Skeletal muscle satellite cell (primary cell): ENCODE results near the gene ATP9A.

Source experiments
- H3K27me3 ChIP-seq: 2 replicates; pipeline ENCODE4 v1.7.0; 2013; ENCODE audit warnings: low read length; ENCODE audit not compliant: control insufficient read depth, insufficient read depth
- H3K36me3 ChIP-seq: 2 replicates; pipeline ENCODE4 v1.7.0; 2013; ENCODE audit warnings: mild to moderate bottlenecking, control low read depth, low read length; ENCODE audit not compliant: insufficient read depth
- H3K4me1 ChIP-seq: 2 replicates; pipeline ENCODE4 v1.7.0; 2013; ENCODE audit warnings: low read length; ENCODE audit not compliant: control insufficient read depth, insufficient read depth
- H3K4me2 ChIP-seq: 2 replicates; pipeline ENCODE4 v1.7.0; 2013; ENCODE audit warnings: mild to moderate bottlenecking, low read length
- H3K4me3 ChIP-seq: 2 replicates; pipeline ENCODE4 v1.7.0; 2013; ENCODE audit warnings: low read length
- H3K9ac ChIP-seq: 2 replicates; pipeline ENCODE4 v1.7.0; 2013; ENCODE audit warnings: mild to moderate bottlenecking, low read depth, low read length, moderate library complexity
- H3K9me3 ChIP-seq: replicated peaks from 2 replicates; pipeline ENCODE4 v1.7.0; 2013; ENCODE audit warnings: mild to moderate bottlenecking, control low read depth, low read length

Gene ATP9A

DNA sequence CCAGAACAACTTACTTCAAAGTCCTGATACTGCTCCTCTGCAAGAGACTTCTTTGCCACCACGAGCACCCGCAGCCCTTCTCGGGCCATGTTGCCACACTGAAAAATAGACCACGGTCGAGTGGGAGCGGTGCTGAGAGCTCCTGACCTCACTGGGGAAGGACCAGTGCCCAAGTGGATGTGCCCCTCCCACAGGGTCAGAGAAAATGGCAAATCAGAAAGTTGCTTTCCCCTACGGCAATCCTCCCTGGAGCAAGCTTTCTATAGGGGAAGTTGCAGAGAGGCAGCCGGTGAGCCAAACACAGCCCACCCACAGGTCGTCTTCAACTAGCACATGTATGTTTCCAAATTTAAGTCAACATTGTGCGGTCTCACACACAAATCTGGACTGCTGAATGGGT is 140.6 kb downstream of the ATP9A start:
- Histone ChIP-seq H3K27me3 (peaks cover 4% of the 10 kb centered on the region), H3K9ac (no peak overlapping the region), H3K4me2 (no peak overlapping the region), H3K9me3 (no peaks in the 10 kb centered on the region), H3K4me3 (no peak overlapping the region), H3K4me1 (peaks cover 25% of the 10 kb centered on the region), H3K36me3 (no peaks in the 10 kb centered on the region)

GRCh38 chr20:51625105-51625504 is 143.1 kb downstream of the ATP9A start:
- Histone ChIP-seq H3K36me3 (no peaks in the 10 kb centered on the region), H3K27me3 (peaks cover 4% of the 10 kb centered on the region), H3K4me1 (peaks cover 2% of the 10 kb centered on the region), H3K9me3 (no peaks in the 10 kb centered on the region), H3K4me2 (no peak overlapping the region), H3K9ac (no peak overlapping the region), H3K4me3 (no peak overlapping the region)

GRCh38 chr20:51624157-51624731 is 143.9 kb downstream of the ATP9A start:
- Histone ChIP-seq H3K4me3 (no peak overlapping the region), H3K27me3 (peaks cover 4% of the 10 kb centered on the region), H3K4me2 (no peak overlapping the region), H3K4me1 (no peaks in the 10 kb centered on the region), H3K36me3 (no peaks in the 10 kb centered on the region), H3K9ac (no peak overlapping the region), H3K9me3 (no peaks in the 10 kb centered on the region)

GRCh38 chr20:51623255-51623654 is 144.9 kb downstream of the ATP9A start:
- H3K9ac ChIP-seq = no peak overlapping the region
- no peak overlapping the region for H3K4me2 ChIP-seq
- H3K4me1 ChIP-seq = no peaks in the 10 kb centered on the region
- no peaks in the 10 kb centered on the region for H3K9me3 ChIP-seq
- H3K27me3 ChIP-seq = peaks cover 3% of the 10 kb centered on the region
- no peak overlapping the region for H3K4me3 ChIP-seq
- no peaks in the 10 kb centered on the region for H3K36me3 ChIP-seq

DNA sequence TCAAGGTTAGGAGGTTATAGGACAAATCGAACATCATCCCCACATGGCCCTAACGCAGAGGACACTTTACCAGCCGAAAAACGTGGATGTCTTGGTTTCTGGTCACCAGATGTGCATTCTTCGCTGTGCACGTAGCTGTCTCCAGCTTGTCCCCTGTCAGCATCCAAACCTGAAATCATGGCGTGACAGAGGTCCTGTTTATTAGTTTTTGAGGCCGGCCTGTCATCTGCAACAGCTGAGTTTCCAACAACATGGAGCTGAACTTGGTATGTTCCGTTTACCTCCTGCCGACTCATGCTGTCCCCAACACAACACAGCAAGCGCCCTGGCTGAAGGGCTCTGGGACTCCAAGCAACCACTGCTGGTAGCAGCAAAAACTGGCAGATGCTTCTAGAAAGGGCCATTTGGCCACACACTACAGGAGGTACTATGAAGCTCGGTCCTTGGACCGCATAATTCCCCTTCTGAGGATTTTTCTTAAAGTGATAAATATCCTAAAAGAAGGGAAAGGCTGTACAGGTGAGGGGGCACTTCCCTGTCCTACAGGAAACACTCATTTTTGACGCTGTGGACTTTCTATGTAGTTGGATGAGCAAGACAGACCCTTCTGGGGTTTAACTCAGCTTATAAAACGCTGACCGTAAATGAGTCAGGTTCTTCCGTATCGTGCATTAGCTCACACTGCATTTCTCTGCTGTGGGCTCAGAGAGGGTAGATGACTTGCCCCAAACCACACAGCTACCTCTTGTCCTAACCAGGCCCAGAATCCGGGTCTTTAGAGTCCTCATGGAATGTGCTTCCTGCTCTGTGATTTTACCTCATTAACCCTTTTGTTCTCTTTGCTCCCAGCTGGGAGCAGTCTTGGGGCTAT is 146.0 kb downstream of the ATP9A start:
- H3K27me3 ChIP-seq = no peaks in the 10 kb centered on the region
- no peak overlapping the region for H3K4me2 ChIP-seq
- no peaks in the 10 kb centered on the region for H3K36me3 ChIP-seq
- H3K4me3 ChIP-seq = no peak overlapping the region
- H3K4me1 ChIP-seq = no peaks in the 10 kb centered on the region
- H3K9me3 ChIP-seq = no peaks in the 10 kb centered on the region
- H3K9ac ChIP-seq = no peak overlapping the region

DNA sequence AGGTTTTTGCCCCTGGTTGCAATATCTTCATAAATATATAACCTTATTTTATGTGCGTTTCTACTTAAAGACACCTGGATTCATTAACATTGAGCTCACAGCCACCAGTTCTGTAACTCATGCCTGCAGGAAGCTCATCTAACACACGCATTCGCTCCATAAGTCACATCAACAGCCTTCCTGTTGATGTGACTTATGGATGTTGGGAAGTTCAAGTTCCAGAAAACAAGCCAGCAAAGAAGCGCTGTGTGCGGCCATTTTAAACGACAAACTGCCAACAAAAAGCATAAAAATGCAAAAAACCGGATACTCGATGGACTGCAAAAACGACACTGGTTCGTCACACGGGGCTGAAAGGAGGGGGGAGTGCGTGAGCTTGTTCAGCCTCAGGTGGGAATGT is 147.8 kb downstream of the ATP9A start:
- H3K4me2 ChIP-seq = no peak overlapping the region
- no peaks in the 10 kb centered on the region for H3K4me1 ChIP-seq
- no peaks in the 10 kb centered on the region for H3K27me3 ChIP-seq
- H3K36me3 ChIP-seq = no peaks in the 10 kb centered on the region
- no peak overlapping the region for H3K4me3 ChIP-seq
- no peak overlapping the region for H3K9ac ChIP-seq
- H3K9me3 ChIP-seq = no peaks in the 10 kb centered on the region

DNA sequence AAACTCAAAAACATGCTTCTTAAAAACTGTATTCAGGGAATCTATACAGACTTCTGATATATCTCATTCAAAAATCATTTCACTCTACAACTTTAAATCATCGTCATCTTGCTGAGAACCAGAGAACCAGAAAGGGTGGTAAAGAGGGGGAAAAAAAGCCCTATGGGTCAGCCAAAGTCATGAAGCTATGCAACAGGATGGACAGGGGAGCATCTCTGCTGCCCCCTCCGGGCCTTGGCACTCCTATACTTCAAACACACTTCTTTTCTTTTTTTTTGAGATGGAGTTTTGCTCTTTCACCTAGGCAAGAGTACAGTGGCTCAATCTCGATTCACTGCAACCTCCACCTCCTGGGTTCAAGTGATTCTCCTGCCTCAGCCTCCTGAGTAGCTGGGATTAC is 152.1 kb downstream of the ATP9A start:
- Histone ChIP-seq H3K9ac (no peak overlapping the region), H3K27me3 (no peaks in the 10 kb centered on the region), H3K4me2 (no peak overlapping the region), H3K9me3 (no peaks in the 10 kb centered on the region), H3K36me3 (no peaks in the 10 kb centered on the region), H3K4me3 (no peak overlapping the region), H3K4me1 (no peaks in the 10 kb centered on the region)

GRCh38 chr20:51614687-51615086 is 153.5 kb downstream of the ATP9A start:
- Histone ChIP-seq H3K9ac (no peak overlapping the region), H3K9me3 (no peaks in the 10 kb centered on the region), H3K36me3 (no peaks in the 10 kb centered on the region)

DNA sequence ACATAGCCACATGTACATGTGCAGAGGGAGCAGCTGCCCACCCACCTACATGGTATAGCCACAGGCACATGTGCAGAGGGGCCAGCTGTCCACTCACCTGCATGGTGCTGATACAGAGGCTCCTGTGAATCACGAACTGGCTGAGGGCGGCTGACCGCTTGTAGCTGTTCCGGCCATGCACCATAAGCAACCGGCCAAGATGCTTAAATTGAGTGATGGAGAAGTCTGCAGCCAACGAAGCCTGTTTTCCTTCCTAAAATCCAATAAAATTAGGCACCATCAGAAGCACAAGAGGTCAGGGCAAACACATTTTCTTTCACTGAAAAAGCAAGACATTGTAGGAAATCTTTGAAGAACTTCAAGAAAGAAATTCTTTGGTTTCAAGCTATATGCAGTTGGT is 154.6 kb downstream of the ATP9A start:
- Histone ChIP-seq H3K36me3 (no peaks in the 10 kb centered on the region), H3K4me3 (no peak overlapping the region), H3K9ac (no peak overlapping the region), H3K9me3 (no peaks in the 10 kb centered on the region), H3K4me1 (no peaks in the 10 kb centered on the region), H3K27me3 (no peaks in the 10 kb centered on the region), H3K4me2 (no peak overlapping the region)

More at GRCh38 chr20:51614687-51615086, 153.5 kb downstream of the ATP9A start:
- Histone ChIP-seq H3K4me2 (no peak overlapping the region), H3K4me3 (no peak overlapping the region), H3K4me1 (no peaks in the 10 kb centered on the region), H3K27me3 (no peaks in the 10 kb centered on the region)

GRCh38 chr20:51612896-51613295 is 155.3 kb downstream of the ATP9A start:
- no peaks in the 10 kb centered on the region for H3K4me1 ChIP-seq
- H3K36me3 ChIP-seq = no peaks in the 10 kb centered on the region

GRCh38 chr20:51611625-51611890 is 156.6 kb downstream of the ATP9A start:
- H3K9ac ChIP-seq = no peak overlapping the region
- no peaks in the 10 kb centered on the region for H3K4me1 ChIP-seq
- no peak overlapping the region for H3K4me2 ChIP-seq
- no peaks in the 10 kb centered on the region for H3K9me3 ChIP-seq
- no peak overlapping the region for H3K4me3 ChIP-seq
- H3K27me3 ChIP-seq = no peaks in the 10 kb centered on the region
- no peaks in the 10 kb centered on the region for H3K36me3 ChIP-seq

More at GRCh38 chr20:51612896-51613295, 155.3 kb downstream of the ATP9A start:
- H3K27me3 ChIP-seq = no peaks in the 10 kb centered on the region
- no peak overlapping the region for H3K9ac ChIP-seq
- H3K9me3 ChIP-seq = no peaks in the 10 kb centered on the region
- no peak overlapping the region for H3K4me3 ChIP-seq
- H3K4me2 ChIP-seq = no peak overlapping the region
